PC-3 (cell line): ENCODE data around the gene CKS1B. TPM values are rescaled to one million over a fixed set of nuclear protein-coding genes. Genes with fewer than 3 reads are reported as not detected.

ENCODE experiments used
- ATAC-seq: fragments of 200-7000 bp; cut with Tn5 transposase; 2 replicates; pipeline ENCODE4 v1.9.1; 2020; ENCODE audit warnings: mild to moderate bottlenecking, moderate library complexity
- BruUV-seq: library from RNA; stranded (reverse); fragments of 400-500 nt; replicated peaks from 2 replicates; lab custom pipeline; 2021; lab: Mats Ljungman, UMichigan
- CTCF ChIA-PET: fragments of 300-600 bp; sonication (Branson Sonifier 250); formaldehyde crosslinking; loops from one replicate; lab custom pipeline; 2022; ENCODE audit warnings: antibody characterized with exemption; lab: Charles Lee
- POLR2A ChIA-PET: fragments of 300-600 bp; sonication (Branson Sonifier 250); formaldehyde crosslinking; loops from one replicate; lab custom pipeline; 2022; ENCODE audit warnings: antibody characterized with exemption; ENCODE audit not compliant: unreplicated experiment; lab: Charles Lee
- DNase-seq: peaks from one replicate; pipeline ENCODE4 v3.0.0-alpha.2; 2015
- H2AFZ ChIP-seq: fragments of 300-600 bp; sonication (generic); 2 replicates; pipeline ENCODE4 v1.6.0; 2016; ENCODE audit warnings: antibody characterized with exemption, low read length
- H3F3A ChIP-seq: fragments of 300-600 bp; sonication (generic); one replicate; pipeline ENCODE4 v1.6.0; 2017; ENCODE audit warnings: antibody characterized with exemption, low read length, control low read depth, mild to moderate bottlenecking; ENCODE audit not compliant: unreplicated experiment
- H3K27ac ChIP-seq: fragments of 300-600 bp; sonication (generic); 2 replicates; pipeline ENCODE4 v1.5.1; 2016; ENCODE audit warnings: mild to moderate bottlenecking, low read length
- H3K27me3 ChIP-seq: fragments of 300-600 bp; sonication (generic); 2 replicates; pipeline ENCODE4 v1.6.1; 2016; ENCODE audit warnings: low read length, mixed read lengths
- H3K36me3 ChIP-seq: fragments of 300-600 bp; sonication (generic); 2 replicates; pipeline ENCODE4 v1.6.1; 2016; ENCODE audit warnings: low read depth, mixed run types, low read length, mixed read lengths
- H3K4me1 ChIP-seq: fragments of 300-600 bp; sonication (generic); 2 replicates; pipeline ENCODE4 v1.5.1; 2016; ENCODE audit warnings: low read length; ENCODE audit not compliant: insufficient read depth
- H3K4me2 ChIP-seq: fragments of 300-600 bp; sonication (generic); 2 replicates; pipeline ENCODE4 v1.6.0; 2016; ENCODE audit warnings: low read length
- H3K4me3 ChIP-seq: fragments of 300-600 bp; sonication (generic); 2 replicates; pipeline ENCODE4 v1.5.1; 2016; ENCODE audit warnings: mild to moderate bottlenecking, low read length, mixed read lengths
- H3K79me2 ChIP-seq: fragments of 300-600 bp; sonication (generic); 2 replicates; pipeline ENCODE4 v1.6.1; 2017; ENCODE audit warnings: low read length, mixed read lengths
- H3K9ac ChIP-seq: fragments of 300-600 bp; sonication (generic); 2 replicates; pipeline ENCODE4 v1.6.0; 2016; ENCODE audit warnings: mild to moderate bottlenecking, low read length
- H3K9me2 ChIP-seq: fragments of 300-600 bp; sonication (generic); replicated peaks from 2 replicates; pipeline ENCODE4 v1.6.1; 2016; ENCODE audit warnings: mixed run types, low read length, mixed read lengths
- H3K9me3 ChIP-seq: fragments of 300-600 bp; sonication (generic); 2 replicates; pipeline ENCODE4 v1.6.1; 2016; ENCODE audit warnings: low read length, mixed read lengths
- H4K20me1 ChIP-seq: fragments of 300-600 bp; sonication (generic); 2 replicates; pipeline ENCODE4 v1.6.1; 2016; ENCODE audit warnings: low read length, mixed read lengths
- EZH2 ChIP-seq: fragments of 300-600 bp; sonication (generic); IDR thresholded peaks from one replicate; pipeline ENCODE4 v1.6.1; 2017; ENCODE audit warnings: antibody characterized with exemption, mild to moderate bottlenecking, low read length; ENCODE audit not compliant: unreplicated experiment
- EZH2phosphoT487 ChIP-seq: fragments of 300-600 bp; sonication (generic); IDR thresholded peaks from 2 replicates; pipeline ENCODE4 v1.6.1; 2018; ENCODE audit warnings: mild to moderate bottlenecking, antibody characterized with exemption, low read length, borderline replicate concordance
- intact Hi-C: fragments of 100-400 bp; cut with micrococcal nuclease; formaldehyde crosslinking; loops from 2 replicates; pipeline ENCODE4 v1.9.0; 2023
- total RNA-seq: library from RNA; depleted of rRNA; stranded (reverse); fragments of >200 nt; gene quantifications from 2 replicates; pipeline ENCODE4 v1.2.3, GENCODE V29; 2014
- TF ChIP-seq, protein P1 (sequence below): fragments of 300-600 bp; sonication (generic); conservative IDR thresholded peaks from 2 replicates; pipeline ENCODE4 v1.5.1; 2017; ENCODE audit warnings: antibody characterized with exemption, low read depth, mild to moderate bottlenecking, low read length

CKS1B gene
- total RNA-seq, 1 experiment from 2014 or later, result 390 TPM

DNA sequence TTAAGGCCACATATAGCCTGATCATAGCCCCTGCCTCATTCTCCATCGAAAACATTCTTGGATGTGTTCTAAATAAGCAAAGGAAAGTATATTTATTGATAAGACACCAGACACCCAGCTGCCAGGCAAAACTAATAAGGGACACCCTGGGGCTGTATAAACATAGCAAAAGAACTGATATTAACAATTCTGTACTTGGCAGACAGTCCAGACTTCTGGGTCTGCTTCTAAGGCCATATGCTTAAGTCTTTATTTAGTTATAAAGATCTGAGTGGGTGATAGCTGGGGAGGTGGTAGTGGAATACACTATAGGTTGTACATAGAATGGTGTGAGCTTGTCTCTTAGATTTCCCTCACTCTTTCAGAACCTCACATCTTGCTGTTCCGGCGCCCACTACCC, 3.9 kb downstream of the CKS1B start:
- BruUV-seq, result no TSS peak
- Histone ChIP-seq H3K79me2 (peaks cover 53% of the 10 kb centered on the region), H3K4me1 (peaks cover 27% of the 10 kb centered on the region)

DNA sequence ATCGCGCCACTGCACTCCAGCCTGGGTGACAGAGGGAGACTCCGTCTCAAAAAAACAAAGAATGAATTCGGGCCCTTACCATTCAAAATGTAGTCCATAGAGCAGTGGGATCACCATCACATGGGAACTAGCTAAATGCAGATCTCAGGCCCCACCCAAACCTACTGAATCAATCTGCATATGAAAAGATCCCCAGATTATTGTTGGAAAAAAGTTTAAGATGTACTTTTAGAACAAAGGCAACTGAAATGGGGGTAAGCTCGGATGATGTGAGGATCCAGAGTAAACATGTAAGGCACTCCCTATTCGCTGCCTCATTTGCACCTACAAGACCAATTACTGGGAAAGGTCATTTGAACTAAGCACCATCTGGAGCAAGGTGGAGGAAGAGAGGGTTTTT, 7.9 kb downstream of the CKS1B start:
- Histone ChIP-seq H2AFZ (peak overlapping the region; percentile 90), H3F3A (peaks cover 6% of the 10 kb centered on the region), H3K27me3 (no peaks in the 10 kb centered on the region), H3K36me3 (peaks cover 31% of the 10 kb centered on the region), H3K4me1 (peaks cover 10% of the 10 kb centered on the region), H4K20me1 (peaks cover 3% of the 10 kb centered on the region; the same call in 1 of the 2 replicates), H3K9me3 (no peaks in the 10 kb centered on the region), H3K79me2 (peaks cover 66% of the 10 kb centered on the region), H3K4me2 (peak overlapping the region; percentile 81), H3K27ac (peak overlapping the region; percentile 47), H3K9me2 (no peaks in the 10 kb centered on the region), H3K9ac (peak overlapping the region; percentile 56), H3K4me3 (peak overlapping the region; percentile 43)
- no TSS peak for BruUV-seq
- intact Hi-C loops, result loop anchor here (10.0 kb wide), 1 partner anchor 582 kb away; the partner anchor contains the start of gene ASH1L
- no peak for ATAC-seq
- ChIA-PET CTCF (no interaction called here), POLR2A (interaction anchor here (0.6 kb wide), 1 partner anchor 27 kb away, joined by 6 read pairs; the partner anchor contains the start of gene PBXIP1)
- TF ChIP-seq, protein P1, sequence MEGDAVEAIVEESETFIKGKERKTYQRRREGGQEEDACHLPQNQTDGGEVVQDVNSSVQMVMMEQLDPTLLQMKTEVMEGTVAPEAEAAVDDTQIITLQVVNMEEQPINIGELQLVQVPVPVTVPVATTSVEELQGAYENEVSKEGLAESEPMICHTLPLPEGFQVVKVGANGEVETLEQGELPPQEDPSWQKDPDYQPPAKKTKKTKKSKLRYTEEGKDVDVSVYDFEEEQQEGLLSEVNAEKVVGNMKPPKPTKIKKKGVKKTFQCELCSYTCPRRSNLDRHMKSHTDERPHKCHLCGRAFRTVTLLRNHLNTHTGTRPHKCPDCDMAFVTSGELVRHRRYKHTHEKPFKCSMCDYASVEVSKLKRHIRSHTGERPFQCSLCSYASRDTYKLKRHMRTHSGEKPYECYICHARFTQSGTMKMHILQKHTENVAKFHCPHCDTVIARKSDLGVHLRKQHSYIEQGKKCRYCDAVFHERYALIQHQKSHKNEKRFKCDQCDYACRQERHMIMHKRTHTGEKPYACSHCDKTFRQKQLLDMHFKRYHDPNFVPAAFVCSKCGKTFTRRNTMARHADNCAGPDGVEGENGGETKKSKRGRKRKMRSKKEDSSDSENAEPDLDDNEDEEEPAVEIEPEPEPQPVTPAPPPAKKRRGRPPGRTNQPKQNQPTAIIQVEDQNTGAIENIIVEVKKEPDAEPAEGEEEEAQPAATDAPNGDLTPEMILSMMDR, result no peak
- TF ChIP-seq EZH2phosphoT487 (no peak), EZH2 (no peak)
- DNase-seq, result no peak

More for the DNA sequence above, 3.9 kb downstream of the CKS1B start:
- H3K9ac ChIP-seq, result no peak overlapping the region
- no peak overlapping the region for H2AFZ ChIP-seq
- H3K27ac ChIP-seq, result no peak overlapping the region
- DNase-seq (no peak), ATAC-seq (no peak)
- no peak overlapping the region for H3K4me3 ChIP-seq
- CTCF ChIA-PET, result no interaction called here
- H3F3A ChIP-seq, result peaks cover 6% of the 10 kb centered on the region
- H3K9me2 ChIP-seq, result no peaks in the 10 kb centered on the region
- H4K20me1 ChIP-seq, result peaks cover 13% of the 10 kb centered on the region; the same call in 1 of the 2 replicates
- H3K27me3 ChIP-seq, result no peaks in the 10 kb centered on the region
- intact Hi-C loops, result no loop called here
- no peak for TF ChIP-seq EZH2phosphoT487
- TF ChIP-seq, protein P1, result no peak
- no peak for TF ChIP-seq EZH2
- peaks cover 26% of the 10 kb centered on the region for H3K36me3 ChIP-seq
- no peak overlapping the region for H3K4me2 ChIP-seq
- POLR2A ChIA-PET, result no interaction called here
- no peaks in the 10 kb centered on the region for H3K9me3 ChIP-seq
